ENCODE results near the gene CACFD1. TPM values are rescaled to one million over a fixed set of nuclear protein-coding genes. Genes with fewer than 3 reads are reported as not detected.

Gene CACFD1
- polyA plus RNA-seq, 1 donor from 2014 or later, result 75.4 TPM

GRCh38 chr9:133495327-133496293 lies 35.8 kb downstream of the CACFD1 start:
- Histone ChIP-seq H3K36me3 (ENCODE audit: insufficient read depth, low read length) (no peaks in the 10 kb centered on the region), H3F3A (ENCODE audit: insufficient read depth, low read length, poor library complexity, severe bottlenecking) (no peaks in the 10 kb centered on the region), H3K4me3 (ENCODE audit: low read length) (no peak overlapping the region), H3K27ac (ENCODE audit: low read length) (no peak overlapping the region), H4K20me1 (ENCODE audit: insufficient read depth) (no peaks in the 10 kb centered on the region), H3K27me3 (ENCODE audit: insufficient read depth, low read depth, low read length) (no peaks in the 10 kb centered on the region), H3K79me2 (replicated peaks; ENCODE audit: insufficient read depth, low read length) (no peaks in the 10 kb centered on the region), H3K9ac (ENCODE audit: low read length) (no peak overlapping the region), H3K9me3 (ENCODE audit: low read length) (no peaks in the 10 kb centered on the region), H3K9me2 (ENCODE audit: insufficient read depth, low read length) (no peaks in the 10 kb centered on the region), H3K4me2 (ENCODE audit: low read length) (no peak overlapping the region), H2AFZ (ENCODE audit: low read depth, low read length) (no peak overlapping the region)
- no peak for TF ChIP-seq RAD21 (conservative IDR thresholded peaks at IDR 0.05)
- TF ChIP-seq, protein P1, sequence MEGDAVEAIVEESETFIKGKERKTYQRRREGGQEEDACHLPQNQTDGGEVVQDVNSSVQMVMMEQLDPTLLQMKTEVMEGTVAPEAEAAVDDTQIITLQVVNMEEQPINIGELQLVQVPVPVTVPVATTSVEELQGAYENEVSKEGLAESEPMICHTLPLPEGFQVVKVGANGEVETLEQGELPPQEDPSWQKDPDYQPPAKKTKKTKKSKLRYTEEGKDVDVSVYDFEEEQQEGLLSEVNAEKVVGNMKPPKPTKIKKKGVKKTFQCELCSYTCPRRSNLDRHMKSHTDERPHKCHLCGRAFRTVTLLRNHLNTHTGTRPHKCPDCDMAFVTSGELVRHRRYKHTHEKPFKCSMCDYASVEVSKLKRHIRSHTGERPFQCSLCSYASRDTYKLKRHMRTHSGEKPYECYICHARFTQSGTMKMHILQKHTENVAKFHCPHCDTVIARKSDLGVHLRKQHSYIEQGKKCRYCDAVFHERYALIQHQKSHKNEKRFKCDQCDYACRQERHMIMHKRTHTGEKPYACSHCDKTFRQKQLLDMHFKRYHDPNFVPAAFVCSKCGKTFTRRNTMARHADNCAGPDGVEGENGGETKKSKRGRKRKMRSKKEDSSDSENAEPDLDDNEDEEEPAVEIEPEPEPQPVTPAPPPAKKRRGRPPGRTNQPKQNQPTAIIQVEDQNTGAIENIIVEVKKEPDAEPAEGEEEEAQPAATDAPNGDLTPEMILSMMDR (IDR thresholded peaks at IDR 0.05; ENCODE audit: poor library complexity, severe bottlenecking), result no peak
- no peak for TF ChIP-seq MXI1 (conservative IDR thresholded peaks at IDR 0.05; ENCODE audit: poor library complexity, severe bottlenecking)
- TF ChIP-seq POLR2AphosphoS5 (IDR thresholded peaks at IDR 0.05), result no peak
- no peak for TF ChIP-seq EP300 (conservative IDR thresholded peaks at IDR 0.05; ENCODE audit: poor library complexity, severe bottlenecking)
- TF ChIP-seq SMC3 (conservative IDR thresholded peaks at IDR 0.05; ENCODE audit: poor library complexity), result no peak
- TF ChIP-seq EZH2 (IDR thresholded peaks at IDR 0.05; ENCODE audit: borderline replicate concordance, insufficient read depth, low read length, poor library complexity, severe bottlenecking), result no peak
- TF ChIP-seq REST (IDR thresholded peaks at IDR 0.05; ENCODE audit: borderline replicate concordance), result no peak
- TF ChIP-seq TAF1 (IDR thresholded peaks at IDR 0.05; ENCODE audit: low read depth), result no peak

- no peaks in the 10 kb centered on the region for H3K36me3 ChIP-seq (ENCODE audit: insufficient read depth, low read length)
- H3K4me3 ChIP-seq (ENCODE audit: low read length), result no peak overlapping the region
- no peak overlapping the region for H3K27ac ChIP-seq (ENCODE audit: low read length)
- H3K79me2 ChIP-seq (replicated peaks; ENCODE audit: insufficient read depth, low read length), result no peaks in the 10 kb centered on the region
- H4K20me1 ChIP-seq (ENCODE audit: insufficient read depth), result no peaks in the 10 kb centered on the region
- H3K4me2 ChIP-seq (ENCODE audit: low read length), result no peak overlapping the region
- no peak overlapping the region for H2AFZ ChIP-seq (ENCODE audit: low read depth, low read length)
- no peaks in the 10 kb centered on the region for H3F3A ChIP-seq (ENCODE audit: insufficient read depth, low read length, poor library complexity, severe bottlenecking)
- no peak overlapping the region for H3K9ac ChIP-seq (ENCODE audit: low read length)
- TF ChIP-seq MXI1 (conservative IDR thresholded peaks at IDR 0.05; ENCODE audit: poor library complexity, severe bottlenecking), result no peak
- TF ChIP-seq RAD21 (conservative IDR thresholded peaks at IDR 0.05), result no peak
- TF ChIP-seq, protein P1 (IDR thresholded peaks at IDR 0.05; ENCODE audit: poor library complexity, severe bottlenecking), result no peak
- no peak for TF ChIP-seq SMC3 (conservative IDR thresholded peaks at IDR 0.05; ENCODE audit: poor library complexity)
- no peak for TF ChIP-seq EZH2 (IDR thresholded peaks at IDR 0.05; ENCODE audit: borderline replicate concordance, insufficient read depth, low read length, poor library complexity, severe bottlenecking)
- no peak for TF ChIP-seq REST (IDR thresholded peaks at IDR 0.05; ENCODE audit: borderline replicate concordance)
- TF ChIP-seq POLR2AphosphoS5 (IDR thresholded peaks at IDR 0.05), result no peak
- TF ChIP-seq TAF1 (IDR thresholded peaks at IDR 0.05; ENCODE audit: low read depth), result no peak
- TF ChIP-seq EP300 (conservative IDR thresholded peaks at IDR 0.05; ENCODE audit: poor library complexity, severe bottlenecking), result no peak
- no peaks in the 10 kb centered on the region for H3K9me3 ChIP-seq (ENCODE audit: low read length)
- H3K27me3 ChIP-seq (ENCODE audit: insufficient read depth, low read depth, low read length), result no peaks in the 10 kb centered on the region
- H3K9me2 ChIP-seq (ENCODE audit: insufficient read depth, low read length), result no peaks in the 10 kb centered on the region
Observed at GRCh38 chr9:133496861-133497842, 37.4 kb downstream of the CACFD1 start.
